ENCODE data around the gene IDI1. TPM values are rescaled to one million over a fixed set of nuclear protein-coding genes. Genes with fewer than 3 reads are reported as not detected.

IDI1 gene
- total RNA-seq, 1 donor = 180 TPM

DNA sequence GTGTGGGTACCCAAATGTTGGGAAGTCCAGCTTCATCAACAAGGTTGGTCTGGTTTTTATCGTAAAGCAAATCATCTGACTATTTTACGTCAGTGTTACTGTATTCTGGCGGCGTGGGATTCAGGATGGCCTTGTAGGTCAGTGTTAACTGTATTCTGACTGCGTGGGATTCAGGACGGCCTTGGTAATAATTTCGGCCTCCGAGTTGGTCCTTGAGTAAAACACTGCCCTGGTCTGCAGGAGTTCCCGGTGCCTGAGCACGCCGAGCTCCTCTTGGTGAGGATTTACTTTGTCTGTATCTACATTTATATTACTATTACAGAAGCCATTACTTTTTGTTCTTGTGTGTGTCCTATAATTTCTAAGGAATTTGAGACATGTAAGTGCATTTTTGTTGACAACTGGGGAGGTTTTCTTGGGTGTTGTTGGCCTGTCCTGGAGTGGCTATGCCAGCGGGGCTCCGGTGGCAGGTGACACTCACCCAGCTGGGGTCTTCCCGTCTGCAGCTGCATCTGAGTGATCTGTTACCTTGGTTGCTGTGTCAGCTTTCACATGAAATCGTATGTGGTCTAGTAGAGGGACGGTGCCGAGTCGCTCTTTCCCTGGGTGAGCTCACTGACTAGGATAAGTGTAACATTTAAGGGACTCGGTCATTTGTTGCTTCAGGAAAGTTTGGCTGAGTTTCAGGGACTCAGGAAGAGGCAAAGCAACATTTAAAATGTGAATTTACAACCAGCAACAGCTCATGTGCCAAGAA is 51.5 kb downstream of the IDI1 start:
- Histone ChIP-seq H3K9me3 (ENCODE audit: low read depth, low read length) (peaks cover 4% of the 10 kb centered on the region), H3K4me3 (ENCODE audit: low read length) (no peak overlapping the region), H3K27me3 (ENCODE audit: insufficient read depth, low read length) (no peaks in the 10 kb centered on the region), H3K4me1 (ENCODE audit: insufficient read depth, low read length) (no peaks in the 10 kb centered on the region)

DNA sequence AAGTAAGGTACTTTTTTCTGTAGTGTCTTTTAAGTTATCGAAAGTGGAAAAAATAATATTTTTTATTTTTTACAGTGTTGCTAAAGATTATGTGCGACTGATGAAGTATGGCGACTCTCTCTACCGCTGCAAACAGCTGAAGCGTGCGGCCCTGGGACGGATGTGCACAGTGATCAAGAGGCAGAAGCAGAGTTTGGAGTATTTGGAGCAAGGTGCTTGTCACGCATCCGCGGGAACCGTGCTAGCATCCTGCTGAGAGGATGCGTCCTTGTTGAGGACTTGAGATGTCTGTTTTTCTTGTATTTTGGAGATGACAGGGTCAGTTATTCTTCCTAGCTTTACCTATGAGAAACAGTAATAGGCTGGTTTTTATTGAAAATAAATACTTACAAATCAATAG is 52.9 kb downstream of the IDI1 start:
- Histone ChIP-seq H3K9me3 (ENCODE audit: low read depth, low read length) (no peaks in the 10 kb centered on the region), H3K27me3 (ENCODE audit: insufficient read depth, low read length) (no peaks in the 10 kb centered on the region), H3K4me1 (ENCODE audit: insufficient read depth, low read length) (no peaks in the 10 kb centered on the region), H3K4me3 (ENCODE audit: low read length) (no peak overlapping the region)

DNA sequence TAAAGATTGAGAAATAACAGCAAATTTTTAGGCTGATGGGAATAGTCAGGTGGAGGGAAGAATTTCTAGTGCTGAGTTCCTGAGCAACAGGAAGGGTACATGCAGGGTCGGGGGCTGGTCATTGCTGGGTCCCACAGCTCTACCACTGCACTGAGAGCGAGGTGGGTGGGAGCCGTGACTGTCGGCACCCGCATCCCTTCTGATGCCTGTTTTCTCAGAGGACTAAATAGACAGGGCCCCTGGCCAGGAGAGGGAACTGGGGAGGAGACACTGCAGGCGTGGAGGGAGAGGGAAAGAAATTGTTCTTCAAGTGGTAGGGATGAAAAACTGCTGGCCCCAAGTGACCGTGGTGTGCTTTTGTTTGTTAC is 53.4 kb downstream of the IDI1 start:
- Histone ChIP-seq H3K9me3 (ENCODE audit: low read depth, low read length) (no peaks in the 10 kb centered on the region), H3K4me3 (ENCODE audit: low read length) (no peak overlapping the region), H3K4me1 (ENCODE audit: insufficient read depth, low read length) (peaks cover 5% of the 10 kb centered on the region), H3K27me3 (ENCODE audit: insufficient read depth, low read length) (no peaks in the 10 kb centered on the region)

GRCh38 chr10:994836-995558 is 53.9 kb downstream of the IDI1 start:
- Histone ChIP-seq H3K27me3 (ENCODE audit: insufficient read depth, low read length) (no peaks in the 10 kb centered on the region), H3K4me1 (ENCODE audit: insufficient read depth, low read length) (peaks cover 5% of the 10 kb centered on the region), H3K9me3 (ENCODE audit: low read depth, low read length) (no peaks in the 10 kb centered on the region), H3K4me3 (ENCODE audit: low read length) (no peak overlapping the region)

DNA sequence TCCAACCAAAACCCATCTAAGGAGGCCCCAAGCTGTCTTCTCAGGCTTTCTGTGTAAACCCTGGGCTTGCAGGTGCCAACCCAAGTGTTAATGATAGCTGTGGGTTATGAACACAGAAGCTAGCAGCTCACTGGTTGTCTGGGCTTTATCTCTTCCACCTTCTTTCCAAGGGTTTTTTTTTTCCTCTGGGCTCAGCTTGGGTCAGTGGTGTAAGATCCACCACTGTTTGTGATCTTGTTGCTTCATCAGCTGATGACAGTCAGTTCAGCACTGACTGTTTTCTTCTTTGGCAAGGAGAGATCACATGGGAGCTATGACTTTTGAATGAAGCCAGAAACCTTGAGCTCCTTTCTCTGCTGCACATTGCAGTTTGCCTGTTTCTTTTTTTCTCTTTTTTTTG is 56.0 kb downstream of the IDI1 start:
- Histone ChIP-seq H3K9me3 (ENCODE audit: low read depth, low read length) (no peaks in the 10 kb centered on the region), H3K27me3 (ENCODE audit: insufficient read depth, low read length) (no peaks in the 10 kb centered on the region), H3K4me1 (ENCODE audit: insufficient read depth, low read length) (peaks cover 17% of the 10 kb centered on the region), H3K4me3 (ENCODE audit: low read length) (no peak overlapping the region)

DNA sequence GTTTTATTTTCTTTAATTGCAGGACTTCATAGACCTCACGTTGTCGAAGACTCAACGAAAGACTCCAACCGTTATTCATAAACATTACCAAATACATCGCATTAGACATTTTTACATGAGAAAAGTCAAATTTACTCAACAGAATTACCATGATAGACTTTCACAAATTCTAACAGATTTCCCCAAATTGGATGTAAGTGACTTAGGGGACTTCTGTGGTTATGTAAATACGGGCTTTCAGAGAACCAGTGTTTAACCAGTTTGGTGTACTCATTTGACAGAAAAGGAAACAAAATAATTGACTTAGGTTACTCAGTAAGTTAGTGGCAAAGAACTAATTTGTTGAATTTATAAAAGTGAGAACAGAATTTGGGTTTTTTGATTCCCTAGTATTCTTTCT is 56.5 kb downstream of the IDI1 start:
- peaks cover 20% of the 10 kb centered on the region for H3K4me1 ChIP-seq (ENCODE audit: insufficient read depth, low read length)
- no peaks in the 10 kb centered on the region for H3K9me3 ChIP-seq (ENCODE audit: low read depth, low read length)
- no peaks in the 10 kb centered on the region for H3K27me3 ChIP-seq (ENCODE audit: insufficient read depth, low read length)
- H3K4me3 ChIP-seq (ENCODE audit: low read length) = no peak overlapping the region

DNA sequence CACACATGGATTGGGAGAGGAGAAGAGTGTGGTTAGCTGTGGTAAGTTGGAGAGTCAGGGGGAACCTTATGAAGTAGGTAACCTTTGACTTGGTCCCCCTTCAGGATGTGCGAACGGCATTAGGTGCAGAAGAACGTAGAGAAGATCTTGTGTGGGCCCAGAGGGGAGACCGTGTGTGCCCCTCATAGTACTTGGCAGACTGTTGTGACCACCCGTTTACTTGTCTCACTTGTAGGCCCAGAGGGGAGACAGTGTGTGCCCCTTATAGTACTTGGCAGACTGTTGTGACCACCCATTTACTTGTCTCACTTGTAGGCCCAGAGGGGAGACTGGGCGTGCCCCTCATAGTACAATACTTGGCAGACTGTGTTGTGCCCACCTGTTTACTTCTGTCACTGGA is 58.1 kb downstream of the IDI1 start:
- Histone ChIP-seq H3K27me3 (ENCODE audit: insufficient read depth, low read length) (no peaks in the 10 kb centered on the region), H3K4me3 (ENCODE audit: low read length) (no peak overlapping the region), H3K4me1 (ENCODE audit: insufficient read depth, low read length) (peaks cover 27% of the 10 kb centered on the region), H3K9me3 (ENCODE audit: low read depth, low read length) (no peaks in the 10 kb centered on the region)

Other genes starting within 250 kb of the IDI1 start
- gene LARP4B, start 117.4 kb downstream of the IDI1 start, total RNA-seq = 13.6 TPM
- gene GTPBP4, start 60.7 kb downstream of the IDI1 start, total RNA-seq = 42.3 TPM
- gene IDI2, start 23.3 kb downstream of the IDI1 start, total RNA-seq = not detected
- 26.6 TPM for gene WDR37, start 7.3 kb upstream of the IDI1 start, total RNA-seq

Data from mononuclear cell (primary cell).